ENCODE measurements around the gene SERPINB2.
"Not testable (repeated sequence)": the region's sequence is repeated elsewhere in the genome, so short reads cannot be mapped to it uniquely, and the experiment has no call there.

Gene SERPINB2

GRCh38 chr18:63940543-63941050, 53.1 kb downstream of the SERPINB2 start:
- DNase-seq, result not testable (repeated sequence)

GRCh38 chr18:63947051-63947790, 59.7 kb downstream of the SERPINB2 start:
- no peak for DNase-seq

- DNase-seq, result peak; percentile 60
These were observed 61.7 kb downstream of the SERPINB2 start, which contains the start of gene HMSD for GRCh38 chr18:63949068-63949737. TSS of gene HMSD (plus strand) at chr18:63949301. CDS start at chr18:63953456, 4,155 bp downstream.

GRCh38 chr18:63951302-63951705, 63.8 kb downstream of the SERPINB2 start:
- DNase-seq, result peak; percentile 53

All from stimulated activated CD4-positive, alpha-beta T cell treated with anti-CD3 and anti-CD28 coated beads, Interleukin-4, amount 100 ng/mL, for 24 hours (primary cell).